Liver (tissue), 9 donors: ENCODE results near the gene MOK. TPM values are rescaled to one million over a fixed set of nuclear protein-coding genes. Genes with fewer than 3 reads are reported as not detected.

Experiments used
- DNase-seq: peaks from one replicate; pipeline ENCODE4 v3.0.0-alpha.2; 2017; ENCODE audit warnings: low spot score
- H3K27ac ChIP-seq, 2 donors: one replicate each; pipeline ENCODE4 v1.7.0; 2013; ENCODE audit warnings: inconsistent platforms in 2 of 2, low read length in 2 of 2, control low read depth in 1 of 2, low read depth in 1 of 2, mild to moderate bottlenecking in 1 of 2
- H3K27me3 ChIP-seq, 4 donors: one replicate each; pipeline versions ENCODE4 v1.6.1 to v1.7.0; 2013; ENCODE audit warnings: low read length in 3 of 4, inconsistent platforms in 1 of 4, mild to moderate bottlenecking in 1 of 4, moderate library complexity in 1 of 4; ENCODE audit not compliant: control insufficient read depth in 4 of 4, insufficient read depth in 4 of 4
- H3K36me3 ChIP-seq, 4 donors: one replicate each; pipeline versions ENCODE4 v1.6.1 to v1.7.0; 2013; ENCODE audit warnings: low read length in 3 of 4, mild to moderate bottlenecking in 3 of 4, low read depth in 1 of 4, moderate library complexity in 1 of 4; ENCODE audit not compliant: control insufficient read depth in 4 of 4, insufficient read depth in 3 of 4
- H3K4me1 ChIP-seq, 4 donors: one replicate each; pipeline versions ENCODE4 v1.6.1 to v1.7.0; 2013; ENCODE audit warnings: low read length in 3 of 4, mild to moderate bottlenecking in 3 of 4, moderate library complexity in 1 of 4; ENCODE audit not compliant: control insufficient read depth in 4 of 4, insufficient read depth in 4 of 4
- H3K4me3 ChIP-seq, 3 donors: one replicate each; pipeline versions ENCODE4 v1.6.1 to v1.7.0; 2013; ENCODE audit warnings: low read length in 3 of 3, control low read depth in 1 of 3, low read depth in 1 of 3, mild to moderate bottlenecking in 1 of 3
- H3K9ac ChIP-seq, 2 donors: one replicate each; pipeline ENCODE4 v1.7.0; 2013; ENCODE audit warnings: low read length in 2 of 2, mild to moderate bottlenecking in 2 of 2, moderate library complexity in 2 of 2, control low read depth in 1 of 2, low read depth in 1 of 2
- H3K9me3 ChIP-seq, 4 donors: one replicate each; pipeline versions ENCODE4 v1.6.1 to v1.7.0; 2013; ENCODE audit warnings: low read length in 3 of 4; ENCODE audit not compliant: control insufficient read depth in 4 of 4
- EGR1 ChIP-seq, 2 donors: IDR thresholded peaks; 2 replicates each; pipeline ENCODE4 v1.6.1; 2016 to 2018; ENCODE audit warnings: antibody characterized with exemption in 2 of 2, low read depth in 2 of 2
- FOXA1 ChIP-seq: IDR thresholded peaks from 2 replicates; pipeline ENCODE4 v1.6.1; 2016; ENCODE audit warnings: antibody characterized with exemption
- FOXA2 ChIP-seq: IDR thresholded peaks from 2 replicates; pipeline ENCODE4 v1.6.1; 2016; ENCODE audit warnings: antibody characterized with exemption
- HNF4A ChIP-seq, 2 donors: conservative IDR thresholded peaks; 2 replicates each; pipeline ENCODE4 v1.6.1; 2016; ENCODE audit warnings: antibody characterized with exemption in 2 of 2, mild to moderate bottlenecking in 2 of 2
- HNF4G ChIP-seq: IDR thresholded peaks from 2 replicates; pipeline ENCODE4 v1.6.1; 2016; ENCODE audit warnings: antibody characterized with exemption
- JUND ChIP-seq, 2 donors: IDR thresholded peaks; 2 replicates each; pipeline ENCODE4 v1.6.1; 2016; ENCODE audit warnings: antibody characterized with exemption in 2 of 2
- NR2F2 ChIP-seq: IDR thresholded peaks from 2 replicates; pipeline ENCODE4 v1.6.1; 2016; ENCODE audit warnings: antibody characterized with exemption
- RAD21 ChIP-seq, 2 donors: IDR thresholded peaks; 2 replicates each; pipeline ENCODE4 v1.6.1; 2016; ENCODE audit warnings: antibody characterized with exemption in 2 of 2, mild to moderate bottlenecking in 2 of 2
- RXRA ChIP-seq, 2 donors: IDR thresholded peaks; 2 replicates each; pipeline ENCODE4 v1.6.1; 2017 to 2018; ENCODE audit warnings: antibody characterized with exemption in 2 of 2, mild to moderate bottlenecking in 1 of 2
- SP1 ChIP-seq: IDR thresholded peaks from 2 replicates; pipeline ENCODE4 v1.6.1; 2018; ENCODE audit warnings: antibody characterized with exemption, mild to moderate bottlenecking
- TAF1 ChIP-seq: conservative IDR thresholded peaks from 2 replicates; pipeline ENCODE4 v1.6.1; 2016; ENCODE audit warnings: antibody characterized with exemption, mild to moderate bottlenecking
- YY1 ChIP-seq: IDR thresholded peaks from 2 replicates; pipeline ENCODE4 v1.6.1; 2016; ENCODE audit warnings: antibody characterized with exemption, mild to moderate bottlenecking
- WGBS: extraction: QIAGEN DNeasy Blood & Tissue Kit; methylation state at CpG from one replicate; pipeline ENCODE4 v1.1.7; 2013; 5-methylcytosine and 5-hydroxymethylcytosine counted together
- polyA plus RNA-seq, 2 donors: library from polyadenylated mRNA; stranded (reverse) in 1 of 2; unstranded in 1 of 2; fragments of 200-250 nt in 1 of 2; fragments of >200 nt in 1 of 2; fragmentation: Nextera tagmentation in 1 of 2; extraction: Ambion mirVana in 1 of 2; gene quantifications; one replicate each; pipeline versions ENCODE4 v1.2.1 to v1.2.3, GENCODE V29; 2013 to 2015
- total RNA-seq, 2 donors: library from RNA; depleted of rRNA; stranded (reverse); fragments of >200 nt; gene quantifications; one replicate each; pipeline ENCODE4 v1.2.3, GENCODE V29; 2014
- TF ChIP-seq, protein P1 (sequence below): IDR thresholded peaks from 2 replicates; pipeline ENCODE4 v1.6.1; 2016; ENCODE audit warnings: antibody characterized with exemption
- TF ChIP-seq, protein P2 (sequence below): IDR thresholded peaks from 2 replicates; pipeline ENCODE4 v1.6.1; 2016; ENCODE audit warnings: antibody characterized with exemption
- TF ChIP-seq, protein P3 (sequence below): IDR thresholded peaks from 2 replicates; pipeline ENCODE4 v1.6.1; 2016; ENCODE audit warnings: antibody characterized with exemption
- TF ChIP-seq, protein P4 (sequence below): IDR thresholded peaks from 2 replicates; pipeline ENCODE4 v1.6.1; 2016; ENCODE audit warnings: antibody characterized with exemption, mild to moderate bottlenecking
- donor health status: healthy.
- donor health status: healthy.
- donor health status: healthy.
- donor health status: healthy.
- donor health status: healthy.

MOK gene
- total and polyA plus RNA-seq, 4 donors: 2.4 to 6.4 (median 2.9) TPM

DNA sequence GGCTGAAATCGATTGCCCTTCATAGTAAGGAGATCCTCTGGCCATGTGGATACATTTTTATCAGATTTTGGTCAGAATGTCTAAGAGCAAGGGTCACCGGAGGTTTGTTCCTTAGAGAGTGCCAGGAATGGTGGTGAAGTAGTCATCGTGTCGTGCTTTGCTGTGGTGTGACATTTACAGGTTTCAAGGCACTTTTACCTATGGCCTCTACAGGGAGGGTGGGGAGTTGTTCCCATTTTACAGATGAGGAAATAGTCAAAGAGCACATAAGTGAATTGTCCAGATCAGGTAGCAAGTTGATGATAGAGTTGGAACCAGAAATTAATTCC is 108.1 kb downstream of the MOK start:
- Histone ChIP-seq H3K9ac (no peak overlapping the region), H3K4me1 (no peaks in the 10 kb centered on the region), H3K27me3 (no peaks in the 10 kb centered on the region), H3K27ac (no peak overlapping the region), H3K36me3 (peaks cover 0 to 18% (median 10%) of the 10 kb centered on the region in 4 donors), H3K4me3 (no peak overlapping the region), H3K9me3 (no peaks in the 10 kb centered on the region)
- DNase-seq: no peak
- TF ChIP-seq FOXA2 (no peak), RXRA (IDR thresholded peaks at IDR 0.05) (no peak)
- TF ChIP-seq, protein P1, sequence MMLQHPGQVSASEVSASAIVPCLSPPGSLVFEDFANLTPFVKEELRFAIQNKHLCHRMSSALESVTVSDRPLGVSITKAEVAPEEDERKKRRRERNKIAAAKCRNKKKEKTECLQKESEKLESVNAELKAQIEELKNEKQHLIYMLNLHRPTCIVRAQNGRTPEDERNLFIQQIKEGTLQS: no peak
- 84% methylated on average over 4 of the region's 4 CpGs for WGBS

DNA sequence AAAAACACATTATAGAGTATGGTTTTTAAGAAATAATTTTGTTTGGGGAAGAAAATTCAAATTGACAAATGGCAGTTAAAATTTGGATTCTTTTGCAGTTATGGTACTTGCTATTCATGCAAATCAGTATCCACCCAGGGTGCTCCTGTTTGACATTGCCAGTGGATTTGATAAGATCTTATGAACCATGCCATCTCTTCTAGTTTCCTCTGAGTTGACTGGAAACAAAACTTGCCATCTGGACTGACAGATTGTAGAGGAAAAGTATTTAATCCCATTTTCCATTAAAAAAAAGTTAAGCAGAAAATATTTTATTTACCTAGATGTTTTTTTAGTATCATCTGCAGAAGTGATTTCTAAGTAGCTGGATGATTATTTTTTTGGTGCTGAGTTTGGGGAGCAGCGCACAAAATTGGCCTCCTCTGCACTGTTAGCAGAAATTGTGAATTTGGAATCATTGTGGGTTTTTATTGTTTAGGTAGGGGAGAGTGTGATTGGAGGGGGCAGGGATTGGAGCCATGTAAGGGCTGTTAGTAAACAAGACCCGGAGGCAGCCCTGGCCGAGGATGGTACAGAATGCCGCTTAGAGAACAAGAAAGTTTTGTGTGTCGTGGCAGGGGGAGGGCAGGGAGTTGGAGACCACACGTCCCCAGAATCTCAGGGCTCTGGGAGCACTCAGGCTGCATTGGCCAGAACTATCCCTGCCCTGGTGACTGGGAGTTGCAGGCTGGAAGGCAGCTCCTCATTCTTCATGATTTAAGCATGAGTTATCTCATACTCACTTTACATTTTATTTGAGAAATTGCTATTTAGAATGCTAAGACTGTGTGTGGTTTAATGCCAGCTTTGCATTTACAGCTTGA is 108.7 kb downstream of the MOK start:
- WGBS: 95% methylated on average over 6 of the region's 6 CpGs

More for the DNA sequence above, 108.7 kb downstream of the MOK start:
- Histone ChIP-seq H3K4me1 (peaks cover 0 to 1% (median 0%) of the 10 kb centered on the region in 4 donors), H3K27ac (no peak overlapping the region), H3K36me3 (peaks cover 0 to 18% (median 10%) of the 10 kb centered on the region in 4 donors), H3K9ac (no peak overlapping the region), H3K27me3 (no peaks in the 10 kb centered on the region), H3K9me3 (no peaks in the 10 kb centered on the region), H3K4me3 (no peak overlapping the region)
- TF ChIP-seq, protein P2, sequence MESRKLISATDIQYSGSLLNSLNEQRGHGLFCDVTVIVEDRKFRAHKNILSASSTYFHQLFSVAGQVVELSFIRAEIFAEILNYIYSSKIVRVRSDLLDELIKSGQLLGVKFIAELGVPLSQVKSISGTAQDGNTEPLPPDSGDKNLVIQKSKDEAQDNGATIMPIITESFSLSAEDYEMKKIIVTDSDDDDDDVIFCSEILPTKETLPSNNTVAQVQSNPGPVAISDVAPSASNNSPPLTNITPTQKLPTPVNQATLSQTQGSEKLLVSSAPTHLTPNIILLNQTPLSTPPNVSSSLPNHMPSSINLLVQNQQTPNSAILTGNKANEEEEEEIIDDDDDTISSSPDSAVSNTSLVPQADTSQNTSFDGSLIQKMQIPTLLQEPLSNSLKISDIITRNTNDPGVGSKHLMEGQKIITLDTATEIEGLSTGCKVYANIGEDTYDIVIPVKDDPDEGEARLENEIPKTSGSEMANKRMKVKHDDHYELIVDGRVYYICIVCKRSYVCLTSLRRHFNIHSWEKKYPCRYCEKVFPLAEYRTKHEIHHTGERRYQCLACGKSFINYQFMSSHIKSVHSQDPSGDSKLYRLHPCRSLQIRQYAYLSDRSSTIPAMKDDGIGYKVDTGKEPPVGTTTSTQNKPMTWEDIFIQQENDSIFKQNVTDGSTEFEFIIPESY: no peak
- TF ChIP-seq EGR1 (IDR thresholded peaks at IDR 0.05; ENCODE audit: low read depth in 2 of 2) (no peak), HNF4A (conservative IDR thresholded peaks at IDR 0.05) (no peak), SP1 (no peak), FOXA1 (no peak), YY1 (no peak), RAD21 (IDR thresholded peaks at IDR 0.05) (no peak), RXRA (IDR thresholded peaks at IDR 0.05) (no peak), JUND (IDR thresholded peaks at IDR 0.05) (no peak), NR2F2 (no peak), HNF4G (no peak), TAF1 (no peak)
- TF ChIP-seq, protein P3, sequence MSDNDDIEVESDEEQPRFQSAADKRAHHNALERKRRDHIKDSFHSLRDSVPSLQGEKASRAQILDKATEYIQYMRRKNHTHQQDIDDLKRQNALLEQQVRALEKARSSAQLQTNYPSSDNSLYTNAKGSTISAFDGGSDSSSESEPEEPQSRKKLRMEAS: no peak
- TF ChIP-seq, protein P1: no peak
- TF ChIP-seq, protein P4, sequence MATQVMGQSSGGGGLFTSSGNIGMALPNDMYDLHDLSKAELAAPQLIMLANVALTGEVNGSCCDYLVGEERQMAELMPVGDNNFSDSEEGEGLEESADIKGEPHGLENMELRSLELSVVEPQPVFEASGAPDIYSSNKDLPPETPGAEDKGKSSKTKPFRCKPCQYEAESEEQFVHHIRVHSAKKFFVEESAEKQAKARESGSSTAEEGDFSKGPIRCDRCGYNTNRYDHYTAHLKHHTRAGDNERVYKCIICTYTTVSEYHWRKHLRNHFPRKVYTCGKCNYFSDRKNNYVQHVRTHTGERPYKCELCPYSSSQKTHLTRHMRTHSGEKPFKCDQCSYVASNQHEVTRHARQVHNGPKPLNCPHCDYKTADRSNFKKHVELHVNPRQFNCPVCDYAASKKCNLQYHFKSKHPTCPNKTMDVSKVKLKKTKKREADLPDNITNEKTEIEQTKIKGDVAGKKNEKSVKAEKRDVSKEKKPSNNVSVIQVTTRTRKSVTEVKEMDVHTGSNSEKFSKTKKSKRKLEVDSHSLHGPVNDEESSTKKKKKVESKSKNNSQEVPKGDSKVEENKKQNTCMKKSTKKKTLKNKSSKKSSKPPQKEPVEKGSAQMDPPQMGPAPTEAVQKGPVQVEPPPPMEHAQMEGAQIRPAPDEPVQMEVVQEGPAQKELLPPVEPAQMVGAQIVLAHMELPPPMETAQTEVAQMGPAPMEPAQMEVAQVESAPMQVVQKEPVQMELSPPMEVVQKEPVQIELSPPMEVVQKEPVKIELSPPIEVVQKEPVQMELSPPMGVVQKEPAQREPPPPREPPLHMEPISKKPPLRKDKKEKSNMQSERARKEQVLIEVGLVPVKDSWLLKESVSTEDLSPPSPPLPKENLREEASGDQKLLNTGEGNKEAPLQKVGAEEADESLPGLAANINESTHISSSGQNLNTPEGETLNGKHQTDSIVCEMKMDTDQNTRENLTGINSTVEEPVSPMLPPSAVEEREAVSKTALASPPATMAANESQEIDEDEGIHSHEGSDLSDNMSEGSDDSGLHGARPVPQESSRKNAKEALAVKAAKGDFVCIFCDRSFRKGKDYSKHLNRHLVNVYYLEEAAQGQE: no peak
- no peak for DNase-seq
